Osteoblast (primary cell): ENCODE measurements around the gene COQ6. TPM values are rescaled to one million over a fixed set of nuclear protein-coding genes. Genes with fewer than 3 reads are reported as not detected.

Experiments
- DNase-seq: peaks from one replicate; pipeline ENCODE4 v3.0.0; 2011; ENCODE audit warnings: low spot score, mixed read lengths; ENCODE audit not compliant: insufficient read length; ENCODE audit errors: missing footprints
- H2AFZ ChIP-seq: 2 replicates; pipeline ENCODE4 v1.6.0; 2011; ENCODE audit warnings: mild to moderate bottlenecking, low read length
- H3K27ac ChIP-seq: 2 replicates; pipeline ENCODE4 v1.5.1; 2011; ENCODE audit warnings: mild to moderate bottlenecking, low read depth, low read length, moderate library complexity
- H3K27me3 ChIP-seq: 2 replicates; pipeline ENCODE4 v1.6.0; 2012; ENCODE audit warnings: mild to moderate bottlenecking, control low read depth, inconsistent platforms, low read length, moderate library complexity; ENCODE audit not compliant: insufficient read depth
- H3K36me3 ChIP-seq: 2 replicates; pipeline ENCODE4 v1.5.1; 2011; ENCODE audit warnings: mild to moderate bottlenecking, low read length, control low read depth, moderate library complexity; ENCODE audit not compliant: insufficient read depth
- H3K4me1 ChIP-seq: 2 replicates; pipeline ENCODE4 v1.5.1; 2011; ENCODE audit warnings: mild to moderate bottlenecking, low read length, control low read depth, moderate library complexity; ENCODE audit not compliant: insufficient read depth
- H3K4me2 ChIP-seq: 2 replicates; pipeline ENCODE4 v1.6.0; 2011; ENCODE audit warnings: mild to moderate bottlenecking, low read length; ENCODE audit not compliant: insufficient read depth
- H3K4me3 ChIP-seq: fragments of 200-600 bp; sonication (generic); 3 replicates; pipeline ENCODE4 v1.5.1; 2012; ENCODE audit warnings: mild to moderate bottlenecking, low read length, inconsistent platforms; ENCODE audit not compliant: insufficient read depth
- H3K79me2 ChIP-seq: 2 replicates; pipeline ENCODE4 v1.6.0; 2012; ENCODE audit warnings: mild to moderate bottlenecking, low read length, control low read depth, inconsistent platforms; ENCODE audit not compliant: insufficient read depth
- H3K9me3 ChIP-seq: 2 replicates; pipeline ENCODE4 v1.5.1; 2011; ENCODE audit warnings: low read depth, low read length, control low read depth
- H4K20me1 ChIP-seq: 2 replicates; pipeline ENCODE4 v1.6.0; 2012; ENCODE audit warnings: mild to moderate bottlenecking, low read length, control low read depth; ENCODE audit not compliant: insufficient read depth
- CTCF ChIP-seq: IDR thresholded peaks from 2 replicates; pipeline ENCODE4 v1.5.1; 2011; ENCODE audit warnings: mild to moderate bottlenecking, low read depth, low read length, moderate library complexity; ENCODE audit errors: extremely low read depth
- small RNA-seq: library from RNA; depleted of rRNA; stranded (forward); fragments of <200 nt; gene quantifications from one replicate; pipeline ENCODE3, GENCODE V24; 2012
- total RNA-seq: library from RNA; depleted of rRNA; stranded (reverse); fragments of >200 nt; gene quantifications from 2 replicates; pipeline ENCODE4 v1.2.3, GENCODE V29; 2012

The COQ6 gene
- total RNA-seq, 1 donor = 23.5 TPM

- no peak overlapping the region for H3K27ac ChIP-seq
Measured at GRCh38 chr14:74008843-74009499, 58.9 kb downstream of the COQ6 start.

More at GRCh38 chr14:74008843-74009499, 58.9 kb downstream of the COQ6 start:
- H3K36me3 ChIP-seq = peaks cover 49% of the 10 kb centered on the region
- no peak overlapping the region for H2AFZ ChIP-seq
- no peaks in the 10 kb centered on the region for H3K79me2 ChIP-seq
- H4K20me1 ChIP-seq = no peaks in the 10 kb centered on the region
- H3K4me2 ChIP-seq = no peak overlapping the region
- DNase-seq = no peak
- H3K27me3 ChIP-seq = no peaks in the 10 kb centered on the region
- TF ChIP-seq CTCF = no peak
- H3K4me3 ChIP-seq = no peak overlapping the region
- no peaks in the 10 kb centered on the region for H3K4me1 ChIP-seq
- H3K9me3 ChIP-seq = no peaks in the 10 kb centered on the region

Small RNA genes within 50 kb of the gene (small RNA-seq; reads per million reads assigned to genes)
- gene AC005480.2 (not detected), gene RF00019 (not detected)

Other genes with a start within 250 kb of the COQ6 start
- 40.1 and 40.2 TPM in 2 replicates for gene PNMA1, start 235.9 kb upstream of the COQ6 start, total RNA-seq
- gene PTGR2, start 98.5 kb upstream of the COQ6 start, total RNA-seq = 6.5 and 7.2 TPM in 2 replicates
- 83.2 and 83.4 TPM in 2 replicates for gene ZNF410, start 63.4 kb upstream of the COQ6 start, total RNA-seq
- gene FAM161B, start 208 bp upstream of the COQ6 start, total RNA-seq = 5.1 and 5.6 TPM in 2 replicates
- gene ENTPD5, start 69.0 kb downstream of the COQ6 start, total RNA-seq = 10.1 and 12.7 TPM in 2 replicates
- 14.1 and 15.9 TPM in 2 replicates for gene BBOF1, start 69.0 kb downstream of the COQ6 start, total RNA-seq
- 30.1 and 31.5 TPM in 2 replicates for gene ALDH6A1, start 134.2 kb downstream of the COQ6 start, total RNA-seq
- gene LIN52, start 134.7 kb downstream of the COQ6 start, total RNA-seq = 6.9 and 7.4 TPM in 2 replicates